ENCODE results near the gene ATF4. TPM values are rescaled to one million over a fixed set of nuclear protein-coding genes. Genes with fewer than 3 reads are reported as not detected.

ATF4 gene
- total and polyA plus RNA-seq, 2 donors (not counting 3 experiments of a cell fraction or from before 2014, with no cell fraction given): 312 to 668 TPM

GRCh38 chr22:39513791-39514190 lies 6.6 kb upstream of the ATF4 start:
- ChIA-PET CTCF (interaction anchor here (1.0 to 5.6 kb wide), 11 partner anchors 9 to 530 kb away, joined by 3 to 58 read pairs (median 9); partner anchors contain the start of gene MIEF1), POLR2A (interaction anchor here (1.0 kb wide), 1 partner anchor 195 kb away, joined by 4 read pairs; the partner anchor contains the start of gene RPL3)
- intact Hi-C loops (cut with micrococcal nuclease): loop anchor here (1.0 kb wide), 1 partner anchor 17 kb away; no protein-coding TSS in a partner anchor
- Histone ChIP-seq H3K9ac (replicated peaks; ENCODE audit: extremely low read depth, insufficient read depth, low read length) (no peak overlapping the region), H3K4me2 (ENCODE audit: insufficient read depth, low read length) (no peak overlapping the region), H3K36me3 (ENCODE audit: control insufficient read depth in 2 of 2, extremely low read depth in 1 of 2, insufficient read depth in 2 of 2, low read length in 2 of 2) (peaks cover 25 to 34% of the 10 kb centered on the region in 2 experiments), H3K9me1 (replicated peaks; ENCODE audit: control insufficient read depth, extremely low read depth, insufficient read depth, low read length) (no peaks in the 10 kb centered on the region), H3K4me3 (replicated peaks in 1 of 3; ENCODE audit: insufficient read depth in 1 of 3, low read depth in 1 of 3, low read length in 3 of 3) (no peak overlapping the region), H3K4me1 (ENCODE audit: control insufficient read depth, extremely low read depth, insufficient read depth, low read length) (peaks cover 3% of the 10 kb centered on the region), H3K27me3 (ENCODE audit: control insufficient read depth in 2 of 2, insufficient read depth in 2 of 2, low read length in 2 of 2) (no peaks in the 10 kb centered on the region), H2AFZ (ENCODE audit: low read depth, low read length) (no peak overlapping the region), H3K79me2 (ENCODE audit: control insufficient read depth, insufficient read depth, low read length) (peaks cover 18% of the 10 kb centered on the region), H3K9me3 (replicated peaks; ENCODE audit: control insufficient read depth, insufficient read depth, low read length) (no peaks in the 10 kb centered on the region), H4K20me1 (replicated peaks; ENCODE audit: control insufficient read depth, extremely low read depth, insufficient read depth, low read length) (no peaks in the 10 kb centered on the region), H3K27ac (ENCODE audit: insufficient read depth, low read depth, low read length) (no peak overlapping the region)
- BruUV-seq (replicated peaks): no TSS peak
- no peak for DNase-seq (ENCODE audit: low read depth, low spot score)
- dilution Hi-C loops (cut with MboI; ENCODE audit: extremely low pct_ligation_motif_present, low sequenced_read_pairs): no loop called here
- TF ChIP-seq MYC (IDR thresholded peaks at IDR 0.05; ENCODE audit: low read depth, low read length) (no peak), CTCF (IDR thresholded peaks at IDR 0.05; ENCODE audit: extremely low read depth in 1 of 2, insufficient read depth in 1 of 2, low read depth in 1 of 2, low read length in 2 of 2) (no peak), MAX (IDR thresholded peaks at IDR 0.05; ENCODE audit: insufficient read depth, insufficient read length) (no peak), POLR2AphosphoS5 (IDR thresholded peaks at IDR 0.05; ENCODE audit: insufficient read depth, low read depth, low read length) (no peak), EZH2 (IDR thresholded peaks at IDR 0.05; ENCODE audit: borderline replicate concordance, low read depth, low read length, severe bottlenecking) (no peak), FOS (IDR thresholded peaks at IDR 0.05; ENCODE audit: borderline replicate concordance, insufficient read depth, low read length) (no peak)
- FAIRE-seq: no peak
